Spleen (tissue), 11 donors: ENCODE results near the gene MRPL41. TPM values are rescaled to one million over a fixed set of nuclear protein-coding genes. Genes with fewer than 3 reads are reported as not detected.

Experiments
- DNase-seq: peaks from one replicate; pipeline ENCODE4 v3.0.0-alpha.2; 2020
- H3K27ac ChIP-seq, 8 donors: fragments of 200-600 bp; sonication (generic) in 7 of 8; 1 replicate in 4 of 8; 2 replicates in 4 of 8; pipeline versions ENCODE4 v1.5.0 to v1.8.0; 2016 to 2021; ENCODE audit warnings: inconsistent platforms in 4 of 8, mild to moderate bottlenecking in 4 of 8, moderate library complexity in 1 of 8
- H3K27me3 ChIP-seq, 7 donors: fragments of 200-600 bp; sonication (generic) in 6 of 7; replicated peaks in 1 of 7; 1 replicate in 4 of 7; 2 replicates in 3 of 7; pipeline versions ENCODE4 v1.5.0 to v1.8.0; 2016 to 2021; ENCODE audit warnings: inconsistent platforms in 3 of 7, mild to moderate bottlenecking in 1 of 7
- H3K36me3 ChIP-seq, 6 donors: fragments of 200-600 bp; sonication (generic) in 5 of 6; 1 replicate in 4 of 6; 2 replicates in 2 of 6; pipeline versions ENCODE4 v1.5.0 to v1.8.0; 2016 to 2021; ENCODE audit warnings: inconsistent platforms in 2 of 6
- H3K4me1 ChIP-seq, 6 donors: fragments of 200-600 bp; sonication (generic) in 5 of 6; 1 replicate in 3 of 6; 2 replicates in 3 of 6; pipeline versions ENCODE4 v1.5.0 to v1.8.0; 2016 to 2021; ENCODE audit warnings: inconsistent platforms in 3 of 6
- H3K4me3 ChIP-seq, 8 donors: fragments of 200-600 bp; sonication (generic) in 7 of 8; 1 replicate in 4 of 8; 2 replicates in 4 of 8; pipeline versions ENCODE4 v1.5.0 to v1.8.0; 2016 to 2021; ENCODE audit warnings: inconsistent platforms in 4 of 8, mild to moderate bottlenecking in 4 of 8, moderate library complexity in 2 of 8
- H3K9me3 ChIP-seq, 8 donors: fragments of 200-600 bp; sonication (generic) in 7 of 8; 1 replicate in 4 of 8; 2 replicates in 4 of 8; pipeline versions ENCODE4 v1.5.0 to v1.8.0; 2016 to 2021; ENCODE audit warnings: inconsistent platforms in 4 of 8
- CTCF ChIP-seq, 11 experiments: fragments of 200-600 bp in 7 of 11; fragments of 450-650 bp in 4 of 11; sonication (generic) in 4 of 11; IDR thresholded peaks in 8 of 11; conservative IDR thresholded peaks in 3 of 11; 1 replicate in 7 of 11; 2 replicates in 4 of 11; pipeline versions ENCODE4 v1.4.0 to v1.8.0; 2016 to 2021; ENCODE audit warnings: antibody characterized with exemption in 11 of 11, inconsistent platforms in 4 of 11, mild to moderate bottlenecking in 1 of 11
- POLR2A ChIP-seq, 3 donors: fragments of 450-650 bp; IDR thresholded peaks; one replicate each; pipeline ENCODE4 v1.5.1; 2017; ENCODE audit warnings: antibody characterized with exemption in 3 of 3, mild to moderate bottlenecking in 1 of 3
- POLR2AphosphoS5 ChIP-seq, 3 donors: sonication (generic); formaldehyde crosslinking; IDR thresholded peaks; one replicate each; pipeline ENCODE4 v1.5.1; 2017; ENCODE audit warnings: antibody characterized with exemption in 3 of 3
- WGBS, 5 donors: extraction: QIAGEN DNeasy Blood & Tissue Kit in 3 of 5; methylation state at CpG; one replicate each; pipeline versions ENCODE4 v1.1.5 to v1.1.7; 2013 to 2018; 5-methylcytosine and 5-hydroxymethylcytosine counted together
- intact Hi-C: fragments of 100-400 bp; cut with DNase I; formaldehyde crosslinking; loops from one replicate; pipeline ENCODE4 v1.15.0; 2023; ENCODE audit warnings: low total_unique reads
- polyA plus RNA-seq, 3 donors: library from polyadenylated mRNA; stranded (reverse); fragments of 200-250 nt; gene quantifications; one replicate each; pipeline ENCODE4 v1.2.1, GENCODE V29; 2013
- total RNA-seq, 7 donors: library from RNA; depleted of rRNA in 3 of 7; stranded (reverse); fragments of >200 nt in 3 of 7; fragmentation: NEBNext Ultra II Directional in 4 of 7; extraction: Animal tissue kit (Norgen Biotek cat#: 25700) in 4 of 7; gene quantifications; one replicate each; pipeline versions ENCODE4 v1.1.0 to v1.2.1, GENCODE V29; 2016 to 2021
- donor health status: healthy with polysubstance abuse.
- donor health status: DM: no; HTN: no; CAD: no; lungs with moderate emphysema.
- donor health status: DM: no; HTN: no; CAD: no.
- donor health status: Bipolar disorder and iron deficiency.
- donor health status: healthy.
- donor health status: DM: no; HTN: no; CAD: no.
- donor health status: DM: yes; HTN: yes; CAD: no.

The MRPL41 gene
- total and polyA plus RNA-seq, 10 donors, result 20.5 to 98.1 (median 35.5) TPM

- Histone ChIP-seq H3K4me3 (no peak overlapping the region), H3K4me1 (peaks cover 0 to under 1% (median 0%) of the 10 kb centered on the region in 6 donors), H3K27me3 (no peaks in the 10 kb centered on the region), H3K9me3 (peaks cover 0 to 3% (median 0%) of the 10 kb centered on the region in 8 donors), H3K27ac (no peak overlapping the region), H3K36me3 (peaks cover 0 to 53% (median 31%) of the 10 kb centered on the region in 6 donors)
- DNase-seq, result no peak
- TF ChIP-seq POLR2A (IDR thresholded peaks at IDR 0.05) (no peak), CTCF (IDR thresholded peaks at IDR 0.05 in 8 of 11, conservative IDR thresholded peaks at IDR 0.05 in 3 of 11) (no peak), POLR2AphosphoS5 (IDR thresholded peaks at IDR 0.05) (no peak)
- 94 to 98% (median 97%) methylated on average over 5 of the region's 5 CpGs for WGBS, 5 donors
- intact Hi-C loops, result no loop called here
These were observed 18.0 kb downstream of the MRPL41 start for GRCh38 chr9:137569609-137570203.

- Histone ChIP-seq H3K36me3 (peaks cover 0 to 59% (median 35%) of the 10 kb centered on the region in 6 donors), H3K4me1 (peaks cover 0 to 9% (median 4%) of the 10 kb centered on the region in 6 donors), H3K4me3 (no peak overlapping the region), H3K27me3 (no peaks in the 10 kb centered on the region), H3K9me3 (no peaks in the 10 kb centered on the region), H3K27ac (no peak overlapping the region)
- intact Hi-C loops, result no loop called here
- TF ChIP-seq CTCF (IDR thresholded peaks at IDR 0.05 in 8 of 11, conservative IDR thresholded peaks at IDR 0.05 in 3 of 11) (no peak), POLR2AphosphoS5 (IDR thresholded peaks at IDR 0.05) (no peak), POLR2A (IDR thresholded peaks at IDR 0.05) (no peak)
- WGBS, 5 donors, result 91 to 97% (median 96%) methylated on average over 3 of the region's 3 CpGs
- no peak for DNase-seq
These were observed 18.9 kb downstream of the MRPL41 start for GRCh38 chr9:137570566-137570965.

GRCh38 chr9:137574192-137574591 lies 22.5 kb downstream of the MRPL41 start:
- TF ChIP-seq POLR2AphosphoS5 (IDR thresholded peaks at IDR 0.05) (no peak), POLR2A (IDR thresholded peaks at IDR 0.05) (no peak), CTCF (IDR thresholded peaks at IDR 0.05 in 8 of 11, conservative IDR thresholded peaks at IDR 0.05 in 3 of 11) (no peak)
- no peak for DNase-seq

GRCh38 chr9:137575364-137575715 lies 23.7 kb downstream of the MRPL41 start:
- Histone ChIP-seq H3K36me3 (peaks cover 0 to 65% (median 38%) of the 10 kb centered on the region in 6 donors), H3K4me3 (no peak overlapping the region), H3K4me1 (peaks cover 23 to 53% (median 40%) of the 10 kb centered on the region in 6 donors), H3K27ac (no peak overlapping the region), H3K9me3 (no peaks in the 10 kb centered on the region), H3K27me3 (no peaks in the 10 kb centered on the region)
- intact Hi-C loops, result no loop called here
- WGBS, 5 donors, result 60 to 85% (median 74%) methylated on average over 9 of the region's 9 CpGs
- no peak for DNase-seq
- TF ChIP-seq POLR2AphosphoS5 (IDR thresholded peaks at IDR 0.05) (no peak), POLR2A (IDR thresholded peaks at IDR 0.05) (no peak), CTCF (IDR thresholded peaks at IDR 0.05 in 8 of 11, conservative IDR thresholded peaks at IDR 0.05 in 3 of 11) (no peak)

More at GRCh38 chr9:137574192-137574591, 22.5 kb downstream of the MRPL41 start:
- Histone ChIP-seq H3K27me3 (no peaks in the 10 kb centered on the region), H3K27ac (no peak overlapping the region), H3K4me1 (peaks cover 21 to 42% (median 36%) of the 10 kb centered on the region in 6 donors), H3K4me3 (no peak overlapping the region), H3K36me3 (peaks cover 0 to 68% (median 38%) of the 10 kb centered on the region in 6 donors), H3K9me3 (no peaks in the 10 kb centered on the region)
- 89 to 94% (median 90%) methylated on average over 10 of the region's 10 CpGs for WGBS, 5 donors
- intact Hi-C loops, result no loop called here
